Caco-2 (cell line): Measurements from ENCODE around the gene TAF15. TPM values are rescaled to one million over a fixed set of nuclear protein-coding genes. Genes with fewer than 3 reads are reported as not detected.

Source experiments
- BruUV-seq: library from RNA; stranded (reverse); fragments of 400-500 nt; replicated peaks from 2 replicates; lab custom pipeline; 2021; lab: Mats Ljungman, UMichigan
- CTCF ChIA-PET: fragments of 300-600 bp; sonication (Branson Sonifier 250); formaldehyde crosslinking; loops from one replicate; lab custom pipeline; 2022; ENCODE audit warnings: antibody characterized with exemption; lab: Charles Lee
- POLR2A ChIA-PET: fragments of 300-600 bp; sonication (Branson Sonifier 250); formaldehyde crosslinking; loops from one replicate; lab custom pipeline; 2022; ENCODE audit warnings: antibody characterized with exemption; lab: Charles Lee
- DNase-seq, 2 experiments: peaks; one replicate each; pipeline versions ENCODE4 v3.0.0 to v3.0.0-alpha.2; 2020 to 2022
- H3K27me3 ChIP-seq: replicated peaks from 2 replicates; pipeline ENCODE4 v1.6.0; 2011; ENCODE audit warnings: low read length; ENCODE audit not compliant: control insufficient read depth, insufficient read depth
- H3K36me3 ChIP-seq: 2 replicates; pipeline ENCODE4 v1.5.1; 2011; ENCODE audit warnings: low read length; ENCODE audit not compliant: control insufficient read depth, insufficient read depth
- H3K4me1 ChIP-seq: fragments of 250-450 bp; sonication (Bioruptor Pico); 2 replicates; pipeline ENCODE4 v1.5.1; 2020; ENCODE audit warnings: mild to moderate bottlenecking
- H3K4me3 ChIP-seq: 2 replicates; pipeline ENCODE4 v1.5.1; 2011; ENCODE audit warnings: low read depth, mild to moderate bottlenecking, control low read depth, low read length
- H3K9me3 ChIP-seq: fragments of 250-450 bp; sonication (Bioruptor Pico); 2 replicates; pipeline ENCODE4 v1.5.1; 2020; ENCODE audit warnings: mild to moderate bottlenecking, moderate library complexity
- H3K27ac Mint-ChIP-seq: one replicate; pipeline ENCODE4 v1.8.0; 2022; ENCODE audit warnings: mixed read lengths; ENCODE audit not compliant: unreplicated experiment
- H3K27me3 Mint-ChIP-seq: one replicate; pipeline ENCODE4 v1.8.0; 2022; ENCODE audit warnings: mixed read lengths; ENCODE audit not compliant: insufficient read depth, unreplicated experiment
- H3K36me3 Mint-ChIP-seq: one replicate; pipeline ENCODE4 v1.8.0; 2022; ENCODE audit warnings: mild to moderate bottlenecking, mixed read lengths; ENCODE audit not compliant: insufficient read depth, unreplicated experiment
- H3K4me1 Mint-ChIP-seq: one replicate; pipeline ENCODE4 v1.8.0; 2022; ENCODE audit warnings: low read depth, mixed read lengths; ENCODE audit not compliant: unreplicated experiment
- H3K4me3 Mint-ChIP-seq: one replicate; pipeline ENCODE4 v1.8.0; 2022; ENCODE audit warnings: mild to moderate bottlenecking, moderate library complexity, mixed read lengths; ENCODE audit not compliant: unreplicated experiment
- H3K9me3 Mint-ChIP-seq: one replicate; pipeline ENCODE4 v1.8.0; 2022; ENCODE audit warnings: mixed read lengths; ENCODE audit not compliant: unreplicated experiment
- intact Hi-C: fragments of 100-400 bp; cut with micrococcal nuclease; formaldehyde crosslinking; loops from one replicate; pipeline ENCODE4 v1.10.0; 2022; ENCODE audit not compliant: unreplicated experiment
- total RNA-seq: library from RNA; stranded (reverse); gene quantifications from 2 replicates; pipeline ENCODE4 v1.2.3, GENCODE V29; 2022
- TF ChIP-seq, protein P1 (sequence below), 2 experiments: fragments of 200-600 bp in 1 of 2; IDR thresholded peaks; 1 replicate in 1 of 2; 2 replicates in 1 of 2; pipeline versions ENCODE4 v1.5.1 to v1.8.0; 2011 to 2022; ENCODE audit warnings: antibody characterized with exemption in 1 of 2, control low read depth in 1 of 2, inconsistent platforms in 1 of 2, low read depth in 1 of 2, low read length in 1 of 2, mild to moderate bottlenecking in 1 of 2, moderate library complexity in 1 of 2; ENCODE audit not compliant: insufficient read depth in 1 of 2, severe bottlenecking in 1 of 2, unreplicated experiment in 1 of 2

Gene TAF15
- total RNA-seq, 1 experiment from 2014 or later: 350 TPM

DNA sequence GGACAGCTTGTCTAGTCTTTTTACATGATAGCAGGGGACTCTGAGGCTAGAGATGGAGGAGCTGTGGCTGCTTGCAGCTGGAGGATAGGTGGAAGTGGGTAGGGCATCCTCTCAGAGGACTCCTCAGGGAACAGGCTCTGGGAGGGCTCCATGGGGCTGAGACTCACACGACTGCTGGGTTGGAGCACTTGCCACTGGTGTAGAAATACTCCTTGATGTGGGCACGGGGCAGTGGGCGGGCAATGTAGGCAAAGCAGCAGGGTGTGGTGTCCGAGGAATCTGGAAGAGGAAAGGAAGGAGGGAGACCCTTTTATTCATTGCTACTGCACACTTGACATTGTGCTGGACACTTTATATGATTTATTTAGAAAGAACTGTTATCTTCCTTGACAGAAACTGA, 69.1 kb downstream of the TAF15 start:
- POLR2A ChIA-PET: no interaction called here
- intact Hi-C loops: no loop called here
- Mint-ChIP-seq H3K27ac (no peak overlapping the region), H3K4me1 (no peaks in the 10 kb centered on the region), H3K4me3 (no peak overlapping the region), H3K9me3 (no peaks in the 10 kb centered on the region), H3K27me3 (no peaks in the 10 kb centered on the region), H3K36me3 (no peaks in the 10 kb centered on the region)
- TF ChIP-seq, protein P1, sequence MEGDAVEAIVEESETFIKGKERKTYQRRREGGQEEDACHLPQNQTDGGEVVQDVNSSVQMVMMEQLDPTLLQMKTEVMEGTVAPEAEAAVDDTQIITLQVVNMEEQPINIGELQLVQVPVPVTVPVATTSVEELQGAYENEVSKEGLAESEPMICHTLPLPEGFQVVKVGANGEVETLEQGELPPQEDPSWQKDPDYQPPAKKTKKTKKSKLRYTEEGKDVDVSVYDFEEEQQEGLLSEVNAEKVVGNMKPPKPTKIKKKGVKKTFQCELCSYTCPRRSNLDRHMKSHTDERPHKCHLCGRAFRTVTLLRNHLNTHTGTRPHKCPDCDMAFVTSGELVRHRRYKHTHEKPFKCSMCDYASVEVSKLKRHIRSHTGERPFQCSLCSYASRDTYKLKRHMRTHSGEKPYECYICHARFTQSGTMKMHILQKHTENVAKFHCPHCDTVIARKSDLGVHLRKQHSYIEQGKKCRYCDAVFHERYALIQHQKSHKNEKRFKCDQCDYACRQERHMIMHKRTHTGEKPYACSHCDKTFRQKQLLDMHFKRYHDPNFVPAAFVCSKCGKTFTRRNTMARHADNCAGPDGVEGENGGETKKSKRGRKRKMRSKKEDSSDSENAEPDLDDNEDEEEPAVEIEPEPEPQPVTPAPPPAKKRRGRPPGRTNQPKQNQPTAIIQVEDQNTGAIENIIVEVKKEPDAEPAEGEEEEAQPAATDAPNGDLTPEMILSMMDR (IDR thresholded peaks at IDR 0.05; ENCODE audit: insufficient read depth in 1 of 2, low read depth in 1 of 2, low read length in 1 of 2, severe bottlenecking in 1 of 2, unreplicated experiment in 1 of 2): no peak
- H3K27me3 ChIP-seq: no peaks in the 10 kb centered on the region
- CTCF ChIA-PET: no interaction called here
- H3K4me1 ChIP-seq: peaks cover 4% of the 10 kb centered on the region; the same call in 1 of the 2 replicates
- BruUV-seq: no TSS peak
- H3K4me3 ChIP-seq: no peak overlapping the region
- H3K9me3 ChIP-seq: no peaks in the 10 kb centered on the region
- no peak for DNase-seq
- no peaks in the 10 kb centered on the region for H3K36me3 ChIP-seq

DNA sequence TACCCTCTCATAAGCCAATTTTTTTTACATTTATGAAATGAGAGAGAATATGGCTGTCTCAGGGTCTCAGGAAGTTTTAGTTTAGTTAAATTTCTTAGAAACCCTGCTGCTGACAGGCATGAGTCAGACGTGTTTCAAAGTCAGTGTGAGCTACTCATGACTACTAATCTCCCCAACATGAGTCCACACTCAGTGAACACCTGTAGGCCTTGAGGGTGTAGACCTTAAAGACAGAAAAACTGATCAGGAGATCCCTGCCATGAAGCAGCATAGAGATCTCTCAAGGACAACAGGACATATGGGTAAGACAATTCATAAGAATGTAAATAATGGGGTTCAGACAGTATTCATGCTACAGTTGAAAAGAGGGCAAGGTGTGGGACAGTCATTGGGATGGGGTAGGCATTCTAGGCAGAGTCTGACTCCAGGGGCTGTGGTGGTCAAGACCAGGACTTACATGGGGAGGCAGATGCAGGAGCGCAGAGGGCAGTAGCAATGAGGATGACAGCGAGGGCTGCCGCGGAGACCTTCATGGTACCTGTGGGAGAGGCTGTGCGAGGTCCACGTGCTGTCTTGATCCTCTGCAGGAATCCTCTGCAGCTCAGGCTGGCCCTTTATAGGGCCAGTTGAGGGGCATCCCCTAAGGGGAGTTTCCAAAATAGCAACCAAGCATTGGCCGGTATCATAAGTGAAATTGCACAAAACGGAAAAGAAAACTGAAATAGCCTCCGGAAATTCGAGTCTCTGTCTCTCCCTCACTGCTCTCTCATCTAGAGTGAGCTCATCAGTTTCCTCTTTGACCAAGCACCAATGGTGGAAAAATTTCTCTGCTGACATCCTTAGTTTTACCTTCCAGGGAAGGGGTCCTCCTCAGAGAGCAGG, 70.7 kb downstream of the TAF15 start, which contains the start of gene CCL5:
TSS of gene CCL5 (minus strand) at position 588 of the 882 bp plus-strand sequence.
- no peak within 1 kb of the TSS for H3K27ac Mint-ChIP-seq
- H3K36me3 Mint-ChIP-seq: no peaks in the 10 kb centered on the region
- no peak within 1 kb of the TSS for H3K4me3 Mint-ChIP-seq
- Histone ChIP-seq H3K9me3 (no peaks in the 10 kb centered on the region), H3K36me3 (no peaks in the 10 kb centered on the region), H3K4me3 (no peak within 1 kb of the TSS), H3K27me3 (no peaks in the 10 kb centered on the region), H3K4me1 (no peaks in the 10 kb centered on the region)
- POLR2A ChIA-PET: no interaction called here
- no peaks in the 10 kb centered on the region for H3K27me3 Mint-ChIP-seq
- intact Hi-C loops: no loop called here
- CTCF ChIA-PET: interaction anchor here (0.6 kb wide), 1 partner anchor 1086 kb away, joined by 3 read pairs; no protein-coding TSS in a partner anchor
- no TSS peak for BruUV-seq
- no peaks in the 10 kb centered on the region for H3K9me3 Mint-ChIP-seq
- no peaks in the 10 kb centered on the region for H3K4me1 Mint-ChIP-seq
- TF ChIP-seq, protein P1 (IDR thresholded peaks at IDR 0.05; ENCODE audit: insufficient read depth in 1 of 2, low read depth in 1 of 2, low read length in 1 of 2, severe bottlenecking in 1 of 2, unreplicated experiment in 1 of 2): no peak
- DNase-seq: no peak

DNA sequence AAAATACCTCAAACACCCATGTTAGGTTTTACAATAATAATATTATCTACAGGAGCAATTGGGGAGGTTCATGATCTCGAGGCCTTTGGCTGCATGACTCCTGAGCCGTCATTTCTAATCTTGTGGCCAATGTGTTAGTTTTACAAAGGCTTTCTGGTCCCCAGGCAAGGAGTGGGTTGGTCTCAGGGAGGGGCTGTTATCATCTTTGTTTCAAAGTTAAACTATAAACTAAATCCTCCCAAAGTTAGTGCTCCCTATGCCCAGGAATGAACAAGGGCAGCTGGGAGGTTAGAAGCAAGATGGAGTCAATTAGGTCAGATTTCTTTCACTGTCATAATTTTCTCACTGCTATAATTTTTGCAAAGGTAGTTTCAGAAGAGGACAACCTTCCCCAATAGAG, 80.0 kb downstream of the TAF15 start:
- CTCF ChIA-PET: no interaction called here
- no peaks in the 10 kb centered on the region for H3K27me3 Mint-ChIP-seq
- H3K36me3 Mint-ChIP-seq: no peaks in the 10 kb centered on the region
- no peaks in the 10 kb centered on the region for H3K9me3 Mint-ChIP-seq
- Histone ChIP-seq H3K4me3 (no peak overlapping the region), H3K4me1 (no peaks in the 10 kb centered on the region), H3K9me3 (no peaks in the 10 kb centered on the region), H3K36me3 (no peaks in the 10 kb centered on the region), H3K27me3 (no peaks in the 10 kb centered on the region)
- intact Hi-C loops: no loop called here
- H3K4me3 Mint-ChIP-seq: no peak overlapping the region
- no peak overlapping the region for H3K27ac Mint-ChIP-seq
- no peaks in the 10 kb centered on the region for H3K4me1 Mint-ChIP-seq
- POLR2A ChIA-PET: no interaction called here
- DNase-seq: no peak
- TF ChIP-seq, protein P1 (IDR thresholded peaks at IDR 0.05; ENCODE audit: insufficient read depth in 1 of 2, low read depth in 1 of 2, low read length in 1 of 2, severe bottlenecking in 1 of 2, unreplicated experiment in 1 of 2): no peak
- no TSS peak for BruUV-seq
